Testis (tissue), 3 donors: Measurements from ENCODE around the gene ERFE. TPM values are rescaled to one million over a fixed set of nuclear protein-coding genes. Genes with fewer than 3 reads are reported as not detected.
A peak's percentile ranks its signal among the peaks of the same experiment; 100 is the strongest.

Experiments used
- DNase-seq: peaks from one replicate; pipeline ENCODE4 v3.0.0-alpha.2; 2019
- H3K27ac ChIP-seq, 2 donors: fragments of 200-600 bp; sonication (generic); one replicate each; pipeline ENCODE4 v1.5.1; 2019
- H3K27me3 ChIP-seq: fragments of 200-600 bp; sonication (generic); one replicate; pipeline ENCODE4 v1.5.1; 2019
- H3K36me3 ChIP-seq: fragments of 200-600 bp; sonication (generic); one replicate; pipeline ENCODE4 v1.5.1; 2017; ENCODE audit warnings: low read depth; ENCODE audit errors: missing control alignments
- H3K4me1 ChIP-seq: fragments of 200-600 bp; sonication (generic); one replicate; pipeline ENCODE4 v1.5.1; 2019
- H3K4me3 ChIP-seq, 2 donors: fragments of 200-600 bp; sonication (generic); one replicate each; pipeline ENCODE4 v1.5.1; 2017 to 2019
- H3K9me3 ChIP-seq: fragments of 200-600 bp; sonication (generic); one replicate; pipeline ENCODE4 v1.5.1; 2017
- CTCF ChIP-seq, 3 experiments: fragments of 450-650 bp in 2 of 3; fragments of 200-600 bp in 1 of 3; sonication (generic) in 1 of 3; IDR thresholded peaks; one replicate each; pipeline ENCODE4 v1.5.1; 2016 to 2019; ENCODE audit warnings: antibody characterized with exemption in 3 of 3, mild to moderate bottlenecking in 2 of 3, moderate library complexity in 1 of 3
- POLR2A ChIP-seq: fragments of 450-650 bp; IDR thresholded peaks from one replicate; pipeline ENCODE4 v1.6.1; 2017; ENCODE audit warnings: antibody characterized with exemption, mild to moderate bottlenecking, moderate library complexity
- WGBS, 2 donors: methylation state at CpG; one replicate each; pipeline ENCODE4 v1.1.5; 2018; 5-methylcytosine and 5-hydroxymethylcytosine counted together
- intact Hi-C: fragments of 100-400 bp; cut with DNase I; formaldehyde crosslinking; loops from one replicate; pipeline ENCODE4 v1.15.1; 2023; ENCODE audit warnings: low total_unique reads
- polyA plus RNA-seq: library from polyadenylated mRNA; stranded (reverse); fragments of 350-450 nt; fragmentation: Illumina TruSeq; extraction: RNeasy Lipid Tissue Mini Kit (QIAGEN cat#74804); gene quantifications from one replicate; pipeline ENCODE4 v1.2.3, GENCODE V29; 2014; ENCODE audit warnings: low read depth, low replicate concordance; ENCODE audit not compliant: insufficient read depth
- total RNA-seq, 2 donors: library from RNA; depleted of rRNA; stranded (reverse); fragments of >200 nt; gene quantifications; one replicate each; pipeline ENCODE4 v1.2.3, GENCODE V29; 2016

The ERFE gene
- total and polyA plus RNA-seq, 3 donors from 2014 or later, result 9.5 to 31.0 (median 23.1) TPM

GRCh38 chr2:238137885-238138284 is 20.9 kb upstream of the ERFE start:
- 92 to 95% methylated on average over 4 to 13 of the region's 13 CpGs for WGBS, 2 donors
- H3K27ac ChIP-seq, result no peak overlapping the region
- DNase-seq, result no peak
- H3K4me1 ChIP-seq, result no peaks in the 10 kb centered on the region
- no peak overlapping the region for H3K4me3 ChIP-seq
- no peaks in the 10 kb centered on the region for H3K36me3 ChIP-seq
- no peak for TF ChIP-seq POLR2A
- TF ChIP-seq CTCF (IDR thresholded peaks at IDR 0.05), result no peak
- no peaks in the 10 kb centered on the region for H3K9me3 ChIP-seq
- no peaks in the 10 kb centered on the region for H3K27me3 ChIP-seq
- intact Hi-C loops, result no loop called here

- no peak within 1 kb of the TSS for H3K4me3 ChIP-seq
- no peak for DNase-seq
- intact Hi-C loops, result no loop called here
- 75 to 80% methylated on average over 7 to 22 of the region's 22 CpGs for WGBS, 2 donors
- H3K4me1 ChIP-seq, result no peaks in the 10 kb centered on the region
- TF ChIP-seq CTCF (IDR thresholded peaks at IDR 0.05) (no peak), POLR2A (no peak)
- no peaks in the 10 kb centered on the region for H3K27me3 ChIP-seq
- H3K36me3 ChIP-seq, result no peaks in the 10 kb centered on the region
- H3K9me3 ChIP-seq, result no peaks in the 10 kb centered on the region
- no peak within 1 kb of the TSS for H3K27ac ChIP-seq
Observed at GRCh38 chr2:238138331-238139195, 20.2 kb upstream of the ERFE start, which contains the start of gene KLHL30. KLHL30 (plus strand) TSS chr2:238138668; CDS start chr2:238140755, 2,087 bp downstream.

- intact Hi-C loops, result no loop called here
- Histone ChIP-seq H3K9me3 (no peaks in the 10 kb centered on the region), H3K27me3 (no peaks in the 10 kb centered on the region), H3K4me3 (no peak overlapping the region), H3K27ac (no peak overlapping the region), H3K4me1 (no peaks in the 10 kb centered on the region), H3K36me3 (no peaks in the 10 kb centered on the region)
- DNase-seq, result no peak
- 69 to 92% methylated on average over 11 to 39 of the region's 56 CpGs for WGBS, 2 donors
- TF ChIP-seq CTCF (IDR thresholded peaks at IDR 0.05) (peak in 1 of 3 experiments; percentile 48), POLR2A (no peak)
Observed at GRCh38 chr2:238139196-238140039, 19.4 kb upstream of the ERFE start.

- intact Hi-C loops, result no loop called here
- Histone ChIP-seq H3K4me1 (no peaks in the 10 kb centered on the region), H3K36me3 (no peaks in the 10 kb centered on the region), H3K27me3 (no peaks in the 10 kb centered on the region), H3K9me3 (no peaks in the 10 kb centered on the region), H3K27ac (no peak overlapping the region), H3K4me3 (no peak overlapping the region)
- no peak for TF ChIP-seq CTCF (IDR thresholded peaks at IDR 0.05)
- no peak for TF ChIP-seq POLR2A
- no peak for DNase-seq
- WGBS, 2 donors, result 89% methylated on average over 7 of the region's 7 CpGs; no CpG with 5 or more reads in 1 of the 2 donors
Observed at GRCh38 chr2:238140040-238140439, 18.7 kb upstream of the ERFE start.
